MCF 10A (cell line): ENCODE results near the gene GNPTG. TPM values are rescaled to one million over a fixed set of nuclear protein-coding genes. Genes with fewer than 3 reads are reported as not detected.

Source experiments
- BruUV-seq: library from RNA; stranded (reverse); fragments of 400-500 nt; replicated peaks from 2 replicates; lab custom pipeline; 2021; lab: Mats Ljungman, UMichigan
- CTCF ChIA-PET: fragments of 300-600 bp; sonication (Branson Sonifier 250); formaldehyde crosslinking; extraction: SDS; loops from one replicate; lab custom pipeline; 2021; ENCODE audit warnings: antibody characterized with exemption, inconsistent platforms; lab: Yijun Ruan, JAX
- POLR2A ChIA-PET: fragments of 300-600, 350-650 bp; sonication (Branson Sonifier 250); formaldehyde crosslinking; extraction: SDS; loops from one replicate; lab custom pipeline; 2020; ENCODE audit warnings: antibody characterized with exemption, inconsistent platforms; lab: Yijun Ruan, JAX
- DNase-seq: peaks from one replicate; pipeline ENCODE4 v3.0.0-alpha.2; 2018; ENCODE audit not compliant: unreplicated experiment
- H3K27ac Mint-ChIP-seq: one replicate; pipeline ENCODE4 v1.8.0; 2022; ENCODE audit warnings: mild to moderate bottlenecking, low read depth, mixed read lengths; ENCODE audit not compliant: unreplicated experiment
- H3K27me3 Mint-ChIP-seq: one replicate; pipeline ENCODE4 v1.8.0; 2022; ENCODE audit warnings: mixed read lengths; ENCODE audit not compliant: insufficient read depth, unreplicated experiment
- H3K36me3 Mint-ChIP-seq: one replicate; pipeline ENCODE4 v1.8.0; 2022; ENCODE audit warnings: mild to moderate bottlenecking, moderate library complexity, mixed read lengths; ENCODE audit not compliant: insufficient read depth, unreplicated experiment
- H3K4me1 Mint-ChIP-seq: one replicate; pipeline ENCODE4 v1.8.0; 2022; ENCODE audit warnings: mixed read lengths; ENCODE audit not compliant: insufficient read depth, unreplicated experiment
- H3K4me3 Mint-ChIP-seq: one replicate; pipeline ENCODE4 v1.8.0; 2022; ENCODE audit warnings: mild to moderate bottlenecking, moderate library complexity, mixed read lengths; ENCODE audit not compliant: unreplicated experiment
- H3K9me3 Mint-ChIP-seq: one replicate; pipeline ENCODE4 v1.8.0; 2022; ENCODE audit warnings: mixed read lengths; ENCODE audit not compliant: unreplicated experiment
- CTCF ChIP-seq: fragments of 200-600 bp; IDR thresholded peaks from one replicate; pipeline ENCODE4 v1.8.0; 2022; ENCODE audit warnings: antibody characterized with exemption, mild to moderate bottlenecking; ENCODE audit not compliant: unreplicated experiment
- intact Hi-C: fragments of 100-400 bp; cut with micrococcal nuclease; formaldehyde crosslinking; loops from 2 replicates; pipeline ENCODE4 v1.14.1; 2022
- total RNA-seq: library from RNA; stranded (reverse); gene quantifications from 2 replicates; pipeline ENCODE4 v1.2.3, GENCODE V29; 2022

The GNPTG gene
- total RNA-seq, 1 experiment from 2014 or later = 37.6 TPM

- Mint-ChIP-seq H3K4me1 (no peaks in the 10 kb centered on the region), H3K27ac (no peak overlapping the region), H3K9me3 (no peaks in the 10 kb centered on the region), H3K27me3 (no peaks in the 10 kb centered on the region), H3K36me3 (peaks cover 93% of the 10 kb centered on the region), H3K4me3 (no peak overlapping the region)
- DNase-seq = no peak
- BruUV-seq = no TSS peak
- ChIA-PET POLR2A (no interaction called here), CTCF (interaction anchor here (0.6 kb wide), 1 partner anchor 463 kb away, joined by 4 read pairs; the partner anchor contains the start of gene SPSB3)
- intact Hi-C loops = no loop called here
- TF ChIP-seq CTCF = no peak
These were observed 32.7 kb upstream of the GNPTG start for GRCh38 chr16:1319041-1319440.

GRCh38 chr16:1320097-1320496 lies 31.6 kb upstream of the GNPTG start:
- H3K4me3 Mint-ChIP-seq = no peak overlapping the region
- POLR2A ChIA-PET = no interaction called here
- intact Hi-C loops = no loop called here
- no TSS peak for BruUV-seq
- H3K4me1 Mint-ChIP-seq = no peaks in the 10 kb centered on the region
- no peaks in the 10 kb centered on the region for H3K27me3 Mint-ChIP-seq
- no peak for DNase-seq
- H3K36me3 Mint-ChIP-seq = peaks cover 89% of the 10 kb centered on the region
- H3K9me3 Mint-ChIP-seq = no peaks in the 10 kb centered on the region
- TF ChIP-seq CTCF = no peak
- no peak overlapping the region for H3K27ac Mint-ChIP-seq
- CTCF ChIA-PET = interaction anchor here (0.6 kb wide), 1 partner anchor 46 kb away, joined by 4 read pairs; no protein-coding TSS in a partner anchor

DNA sequence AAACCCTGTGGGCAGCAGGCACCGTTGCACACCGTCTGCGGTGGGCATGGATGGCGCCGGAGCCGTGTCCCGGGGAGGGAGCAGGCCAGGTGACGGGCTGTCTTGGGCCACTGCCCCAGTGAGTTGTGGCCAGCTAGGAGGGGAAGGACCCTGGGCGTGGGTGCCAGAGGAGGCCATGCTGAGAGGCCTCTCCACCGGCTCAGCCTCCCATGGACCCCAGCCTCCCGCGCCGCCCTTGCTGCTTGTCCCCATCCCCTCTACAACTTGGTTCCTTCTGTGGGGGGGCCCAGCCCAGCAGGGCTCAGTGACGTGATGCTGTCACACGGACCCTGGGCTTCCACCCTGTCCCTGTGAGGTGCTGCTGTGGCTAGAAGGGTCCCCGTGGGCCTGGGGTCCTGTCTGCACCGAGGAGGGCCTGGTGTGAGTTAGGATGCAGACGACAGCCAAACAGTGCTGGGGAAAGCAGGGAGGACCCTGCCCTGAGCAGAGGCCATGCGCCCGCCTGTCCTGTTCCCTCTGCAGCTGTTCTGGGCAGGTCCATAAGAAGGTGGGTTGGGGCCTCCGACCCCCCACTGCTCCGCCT lies 31.0 kb upstream of the GNPTG start:
- CTCF ChIA-PET = interaction anchor here (0.6 kb wide), 1 partner anchor 46 kb away, joined by 4 read pairs; no protein-coding TSS in a partner anchor
- POLR2A ChIA-PET = no interaction called here
- Mint-ChIP-seq H3K9me3 (no peaks in the 10 kb centered on the region), H3K36me3 (peaks cover 84% of the 10 kb centered on the region), H3K27ac (no peak overlapping the region), H3K4me3 (no peak overlapping the region), H3K4me1 (no peaks in the 10 kb centered on the region), H3K27me3 (no peaks in the 10 kb centered on the region)
- TF ChIP-seq CTCF = no peak
- no TSS peak for BruUV-seq
- DNase-seq = no peak
- intact Hi-C loops = no loop called here

DNA sequence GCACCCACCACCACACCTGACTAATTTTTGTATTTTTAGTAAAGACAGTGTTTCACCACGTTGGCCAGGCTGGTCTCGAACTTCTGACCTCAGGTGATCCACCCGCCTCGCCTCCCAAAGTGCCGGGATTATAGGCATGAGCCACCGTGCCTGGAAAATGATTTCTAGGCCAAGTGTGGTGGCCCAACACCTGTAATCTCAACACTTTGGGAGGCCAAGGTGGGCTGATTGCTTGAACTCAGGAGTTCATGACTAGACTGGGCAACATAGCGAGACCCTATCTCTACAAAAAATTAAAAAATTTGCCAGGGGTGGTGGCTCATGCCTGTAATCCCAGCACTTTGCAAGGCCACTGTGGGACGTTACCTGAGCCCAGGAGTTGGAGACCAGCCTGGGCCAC lies 29.3 kb upstream of the GNPTG start:
- POLR2A ChIA-PET = no interaction called here
- intact Hi-C loops = no loop called here
- no TSS peak for BruUV-seq
- H3K36me3 Mint-ChIP-seq = peaks cover 68% of the 10 kb centered on the region
- no peak for TF ChIP-seq CTCF
- no peak overlapping the region for H3K27ac Mint-ChIP-seq
- H3K4me1 Mint-ChIP-seq = no peaks in the 10 kb centered on the region
- CTCF ChIA-PET = interaction anchor here (0.6 kb wide), 1 partner anchor 24 kb away, joined by 3 read pairs; no protein-coding TSS in a partner anchor
- H3K27me3 Mint-ChIP-seq = no peaks in the 10 kb centered on the region
- H3K4me3 Mint-ChIP-seq = no peak overlapping the region
- H3K9me3 Mint-ChIP-seq = no peaks in the 10 kb centered on the region
- no peak for DNase-seq
